ENCODE data around the gene GBX1.

GBX1 gene

GRCh38 chr7:151131224-151131591 is 36.3 kb downstream of the GBX1 start:
- H3K4me1 Mint-ChIP-seq = no peaks in the 10 kb centered on the region
- ATAC-seq = no peak
- peaks cover 61% of the 10 kb centered on the region for H3K36me3 Mint-ChIP-seq
- H3K4me3 Mint-ChIP-seq = no peak overlapping the region
- no peaks in the 10 kb centered on the region for H3K27me3 Mint-ChIP-seq
- no peaks in the 10 kb centered on the region for H3K9me3 Mint-ChIP-seq
- no peak overlapping the region for H3K27ac Mint-ChIP-seq

GRCh38 chr7:151130741-151131157 is 36.7 kb downstream of the GBX1 start:
- H3K27me3 Mint-ChIP-seq = no peaks in the 10 kb centered on the region
- no peak for ATAC-seq
- H3K9me3 Mint-ChIP-seq = no peaks in the 10 kb centered on the region
- H3K4me3 Mint-ChIP-seq = no peak overlapping the region
- no peak overlapping the region for H3K27ac Mint-ChIP-seq
- H3K4me1 Mint-ChIP-seq = no peaks in the 10 kb centered on the region
- peaks cover 60% of the 10 kb centered on the region for H3K36me3 Mint-ChIP-seq

- ATAC-seq = no peak
- Mint-ChIP-seq H3K4me3 (no peak overlapping the region), H3K36me3 (peaks cover 55% of the 10 kb centered on the region), H3K27me3 (no peaks in the 10 kb centered on the region), H3K4me1 (no peaks in the 10 kb centered on the region), H3K9me3 (no peaks in the 10 kb centered on the region), H3K27ac (no peak overlapping the region)
Observed at GRCh38 chr7:151129960-151130591, 37.4 kb downstream of the GBX1 start.

DNA sequence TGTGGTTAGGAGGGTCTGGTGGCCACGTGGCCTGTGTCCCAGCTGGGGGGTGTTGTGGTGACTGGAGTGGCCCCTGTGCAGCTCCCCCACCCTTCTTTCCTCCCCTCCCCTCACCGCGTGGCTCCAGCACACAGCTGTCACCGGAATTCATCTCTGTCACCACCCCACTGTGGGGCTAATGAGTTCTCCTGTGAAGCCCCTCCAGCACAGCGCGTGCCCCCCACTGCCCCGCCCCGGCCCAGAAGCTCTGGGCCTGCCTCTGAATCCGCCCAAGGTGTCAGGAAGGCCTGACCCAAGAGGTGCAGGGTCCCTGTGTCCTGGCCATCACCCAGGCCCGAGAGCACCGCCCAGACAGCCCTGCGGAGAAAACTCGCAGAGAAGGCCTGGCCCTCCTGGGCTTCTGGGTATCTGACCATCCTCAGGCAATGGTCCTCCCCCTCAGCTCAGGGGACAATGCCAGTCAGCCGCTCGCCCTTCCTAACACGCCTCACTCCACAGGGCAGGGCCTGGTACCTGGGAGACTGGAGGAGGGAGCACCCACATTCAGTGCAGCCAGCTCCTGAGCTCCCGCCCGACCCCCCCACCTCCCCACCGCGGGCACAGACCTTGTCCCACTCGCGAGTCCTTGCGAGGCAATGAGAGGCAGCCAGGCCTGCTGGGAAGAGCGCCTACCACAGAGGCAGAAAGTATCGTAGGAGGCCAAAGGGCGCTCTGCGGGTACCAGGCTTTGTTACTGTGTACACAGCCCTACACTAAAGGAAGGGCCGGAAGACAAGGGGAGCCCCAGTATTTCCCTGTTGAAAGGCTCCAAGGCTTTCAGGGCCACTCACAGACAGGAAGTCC is 38.2 kb downstream of the GBX1 start:
- Mint-ChIP-seq H3K4me3 (no peak overlapping the region), H3K4me1 (no peaks in the 10 kb centered on the region), H3K27me3 (no peaks in the 10 kb centered on the region), H3K36me3 (peaks cover 48% of the 10 kb centered on the region), H3K27ac (no peak overlapping the region), H3K9me3 (no peaks in the 10 kb centered on the region)
- ATAC-seq = no peak

DNA sequence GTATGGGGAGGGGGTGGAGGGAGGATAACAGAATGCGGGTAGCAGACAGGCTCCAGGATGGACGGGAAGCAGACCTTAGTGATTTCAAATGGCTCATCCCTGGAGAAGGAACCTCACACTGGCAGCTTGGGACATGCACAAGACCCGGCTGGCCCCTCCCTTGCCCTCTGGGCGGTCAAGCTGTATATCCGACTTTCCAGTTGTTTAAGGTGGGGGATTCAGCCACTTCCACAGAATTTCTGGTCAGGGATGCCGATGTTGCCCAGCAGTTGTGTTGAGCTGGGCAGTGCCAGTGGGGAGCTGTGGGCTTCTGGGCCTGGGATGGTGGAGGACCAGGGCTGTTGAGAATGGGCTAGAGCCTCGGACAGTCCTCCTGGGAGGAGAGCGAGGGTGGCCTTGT is 38.8 kb downstream of the GBX1 start:
- Mint-ChIP-seq H3K27me3 (no peaks in the 10 kb centered on the region), H3K9me3 (no peaks in the 10 kb centered on the region), H3K4me3 (no peak overlapping the region), H3K27ac (no peak overlapping the region), H3K36me3 (peaks cover 48% of the 10 kb centered on the region), H3K4me1 (peaks cover 6% of the 10 kb centered on the region)
- ATAC-seq = no peak

DNA sequence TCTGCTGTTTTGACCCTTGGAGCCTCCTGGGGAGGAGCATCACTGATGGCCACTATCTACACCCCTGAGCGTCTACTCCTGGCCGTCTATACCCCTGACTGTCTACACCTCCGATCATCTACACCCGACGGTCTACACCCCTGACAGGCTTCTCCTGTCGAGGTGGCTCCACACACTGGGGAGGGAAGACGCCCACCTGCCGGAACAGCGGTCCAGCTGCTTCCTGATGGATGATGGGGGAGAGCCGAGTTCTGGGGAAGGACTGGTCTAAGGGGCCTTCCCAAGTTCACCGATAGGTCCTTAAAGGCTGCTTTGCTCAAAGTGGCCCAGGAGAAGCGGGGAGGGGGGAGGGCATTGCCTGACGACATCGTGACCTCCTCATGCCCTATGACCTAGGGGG is 39.4 kb downstream of the GBX1 start:
- Mint-ChIP-seq H3K36me3 (peaks cover 50% of the 10 kb centered on the region), H3K4me1 (peaks cover 9% of the 10 kb centered on the region), H3K9me3 (no peaks in the 10 kb centered on the region), H3K27ac (no peak overlapping the region), H3K27me3 (no peaks in the 10 kb centered on the region), H3K4me3 (no peak overlapping the region)
- no peak for ATAC-seq

DNA sequence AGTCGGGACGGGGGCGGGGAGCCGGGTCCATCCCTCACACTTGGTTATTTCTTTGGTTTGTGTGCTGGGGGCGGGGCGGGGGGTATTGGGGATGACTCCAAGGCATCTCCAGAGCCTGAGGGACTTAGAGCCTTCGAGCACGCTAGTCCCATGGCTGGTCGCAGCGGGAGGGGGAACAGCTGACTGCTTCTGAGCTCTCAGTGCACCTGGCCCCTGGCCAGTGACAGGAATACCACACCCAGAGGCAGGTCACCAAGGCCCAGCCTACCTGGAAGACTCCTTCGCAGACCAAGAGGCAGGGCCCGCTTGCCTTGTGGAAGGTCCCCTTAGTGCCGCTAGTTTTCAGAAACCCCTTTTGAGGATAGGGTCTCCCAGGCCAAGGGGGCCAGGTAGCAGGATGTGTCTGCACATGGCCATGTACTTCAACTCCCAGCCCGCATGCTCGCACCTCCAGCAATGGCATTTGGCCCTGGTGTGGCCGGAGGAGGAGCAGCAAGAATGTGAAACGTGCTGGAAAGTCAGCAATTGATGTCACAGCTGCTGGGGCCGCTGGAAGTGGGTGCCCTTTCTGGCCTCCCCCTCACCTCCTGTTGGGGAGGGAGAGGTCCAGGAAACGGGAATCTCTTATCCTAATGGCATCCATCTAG is 40.9 kb downstream of the GBX1 start:
- no peaks in the 10 kb centered on the region for H3K9me3 Mint-ChIP-seq
- ATAC-seq = no peak
- H3K27ac Mint-ChIP-seq = no peak overlapping the region
- H3K4me3 Mint-ChIP-seq = no peak overlapping the region
- peaks cover 55% of the 10 kb centered on the region for H3K36me3 Mint-ChIP-seq
- H3K27me3 Mint-ChIP-seq = no peaks in the 10 kb centered on the region
- peaks cover 9% of the 10 kb centered on the region for H3K4me1 Mint-ChIP-seq

GRCh38 chr7:151125846-151126481 is 41.5 kb downstream of the GBX1 start:
- no peaks in the 10 kb centered on the region for H3K9me3 Mint-ChIP-seq
- ATAC-seq = no peak
- H3K4me1 Mint-ChIP-seq = peaks cover 9% of the 10 kb centered on the region
- peaks cover 55% of the 10 kb centered on the region for H3K36me3 Mint-ChIP-seq
- no peak overlapping the region for H3K27ac Mint-ChIP-seq
- H3K4me3 Mint-ChIP-seq = no peak overlapping the region
- no peaks in the 10 kb centered on the region for H3K27me3 Mint-ChIP-seq

- no peaks in the 10 kb centered on the region for H3K27me3 Mint-ChIP-seq
Observed at GRCh38 chr7:151125470-151125845, 42.0 kb downstream of the GBX1 start.

GRCh38 chr7:151124899-151125399 is 42.5 kb downstream of the GBX1 start:
- Mint-ChIP-seq H3K27me3 (no peaks in the 10 kb centered on the region), H3K27ac (no peak overlapping the region)

More at GRCh38 chr7:151125470-151125845, 42.0 kb downstream of the GBX1 start:
- no peak for ATAC-seq
- no peak overlapping the region for H3K27ac Mint-ChIP-seq
- H3K4me1 Mint-ChIP-seq = peaks cover 9% of the 10 kb centered on the region
- H3K9me3 Mint-ChIP-seq = no peaks in the 10 kb centered on the region
- peaks cover 55% of the 10 kb centered on the region for H3K36me3 Mint-ChIP-seq
- H3K4me3 Mint-ChIP-seq = no peak overlapping the region

DNA sequence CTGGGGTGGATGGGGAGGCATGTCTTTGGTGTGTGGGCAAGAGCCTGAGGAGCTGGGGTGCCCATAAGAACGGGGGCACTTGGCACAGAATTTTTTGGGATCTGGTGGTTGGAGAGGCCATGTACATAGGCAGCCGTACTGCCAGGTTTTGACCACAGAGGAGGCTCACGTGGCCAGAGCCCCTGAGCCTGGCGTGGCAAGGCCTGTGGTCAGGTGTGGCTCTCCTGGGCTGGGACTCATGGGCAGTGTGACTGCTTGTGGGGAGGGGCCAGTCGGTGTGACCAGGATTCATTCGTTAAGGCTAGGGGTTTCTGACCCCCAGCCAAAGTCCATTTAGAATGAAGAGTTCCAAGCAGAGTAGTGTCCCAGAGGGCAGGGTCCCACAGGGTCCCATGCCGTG is 43.0 kb downstream of the GBX1 start:
- Mint-ChIP-seq H3K27ac (no peak overlapping the region), H3K9me3 (no peaks in the 10 kb centered on the region), H3K4me1 (peaks cover 9% of the 10 kb centered on the region), H3K4me3 (no peak overlapping the region), H3K36me3 (peaks cover 55% of the 10 kb centered on the region), H3K27me3 (no peaks in the 10 kb centered on the region)
- ATAC-seq = no peak

More at GRCh38 chr7:151124899-151125399, 42.5 kb downstream of the GBX1 start:
- Mint-ChIP-seq H3K4me3 (no peak overlapping the region), H3K9me3 (no peaks in the 10 kb centered on the region), H3K36me3 (peaks cover 55% of the 10 kb centered on the region), H3K4me1 (peaks cover 9% of the 10 kb centered on the region)
- no peak for ATAC-seq

DNA sequence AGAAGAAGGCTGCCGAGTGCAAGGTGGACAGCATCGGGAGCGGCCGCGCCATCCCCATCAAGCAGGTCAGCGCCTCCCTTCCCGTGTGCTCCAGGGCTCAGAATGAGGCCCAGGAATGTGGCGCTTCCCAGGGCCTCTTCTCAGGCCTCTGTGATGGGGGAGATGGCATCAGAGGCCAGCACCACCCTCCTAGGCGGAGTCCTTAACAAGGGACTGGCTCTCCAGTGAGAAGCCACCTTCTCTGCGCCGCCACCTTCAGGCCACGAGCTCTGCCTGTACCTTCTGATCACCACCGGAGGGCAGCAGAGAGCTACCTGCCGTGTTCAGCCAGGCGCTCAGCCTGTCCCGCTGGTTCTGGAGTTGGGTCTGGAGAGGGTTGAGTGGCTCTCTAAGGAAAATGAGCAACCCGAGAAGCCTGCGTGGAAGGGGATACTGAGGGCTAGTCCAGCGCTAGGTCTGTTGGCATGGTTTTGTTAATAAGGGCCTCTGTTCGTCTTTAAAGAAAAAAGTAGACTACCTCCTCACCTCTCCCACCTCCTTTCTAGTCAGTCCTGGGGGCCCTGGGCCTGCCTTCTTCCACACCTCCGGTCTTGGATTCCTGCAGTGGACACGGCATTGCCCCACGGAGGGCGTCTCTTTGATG is 43.6 kb downstream of the GBX1 start:
- peaks cover 60% of the 10 kb centered on the region for H3K36me3 Mint-ChIP-seq

DNA sequence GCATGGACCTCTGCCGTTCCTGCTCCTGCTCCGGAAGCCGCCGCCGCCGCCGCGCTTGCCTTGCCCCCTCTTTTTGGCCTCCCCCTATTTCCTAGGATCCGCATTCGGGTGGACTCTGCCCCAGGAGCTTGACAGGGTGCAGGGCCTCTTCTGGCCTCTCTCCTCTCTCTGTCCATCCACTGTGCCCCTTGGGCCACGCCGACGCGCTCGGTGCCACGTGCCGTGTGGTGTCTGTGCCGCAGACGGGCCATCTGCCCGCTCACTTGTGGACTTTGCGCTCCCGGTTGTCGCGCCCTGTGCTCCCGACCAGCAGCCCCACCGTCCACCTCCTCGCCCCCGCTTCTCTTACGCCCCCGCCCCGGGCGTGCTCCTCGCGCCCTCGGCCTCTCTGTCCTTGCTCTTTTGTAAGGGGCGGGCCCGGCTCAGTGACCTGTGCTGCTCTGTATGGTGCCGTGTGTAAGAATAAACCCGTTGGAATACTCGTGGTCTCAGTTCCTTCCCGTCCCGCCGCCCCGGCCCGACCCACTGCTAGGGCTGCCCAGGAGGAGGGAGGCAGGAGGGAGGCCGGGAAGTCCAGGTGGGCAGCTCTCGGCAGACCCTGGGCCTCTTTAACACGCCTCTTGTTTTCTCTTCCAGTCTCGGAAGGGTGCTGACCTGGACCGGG is 44.2 kb downstream of the GBX1 start:
- H3K4me3 Mint-ChIP-seq = no peak overlapping the region
- peaks cover 9% of the 10 kb centered on the region for H3K4me1 Mint-ChIP-seq
- H3K27me3 Mint-ChIP-seq = no peaks in the 10 kb centered on the region
- no peak overlapping the region for H3K27ac Mint-ChIP-seq
- H3K9me3 Mint-ChIP-seq = no peaks in the 10 kb centered on the region
- peaks cover 60% of the 10 kb centered on the region for H3K36me3 Mint-ChIP-seq
- no peak for ATAC-seq

More for the DNA sequence above, 43.6 kb downstream of the GBX1 start:
- peak; percentile 76 for ATAC-seq
- Mint-ChIP-seq H3K4me3 (no peak overlapping the region), H3K27me3 (no peaks in the 10 kb centered on the region), H3K4me1 (peaks cover 9% of the 10 kb centered on the region), H3K27ac (no peak overlapping the region), H3K9me3 (no peaks in the 10 kb centered on the region)

DNA sequence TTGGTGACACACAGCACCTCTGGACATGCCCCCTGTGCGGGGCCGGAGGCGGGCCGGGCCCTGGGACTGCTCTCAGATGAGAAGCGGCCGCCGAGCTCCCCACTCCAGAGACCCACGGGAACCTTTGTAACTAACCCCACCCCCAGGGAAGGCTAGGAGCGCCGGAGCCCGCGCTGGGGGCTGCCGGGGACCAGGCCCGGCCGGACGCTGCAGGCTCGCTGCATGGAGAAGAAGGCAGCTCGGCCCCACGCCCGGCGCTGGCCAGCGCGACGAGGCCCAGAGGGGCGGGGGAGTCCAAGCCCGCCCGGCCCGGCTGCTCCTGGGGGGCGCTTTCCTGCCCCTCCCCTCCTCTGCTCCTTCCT is 44.7 kb downstream of the GBX1 start:
- Mint-ChIP-seq H3K36me3 (peaks cover 55% of the 10 kb centered on the region), H3K4me1 (peaks cover 9% of the 10 kb centered on the region), H3K27me3 (no peaks in the 10 kb centered on the region), H3K4me3 (no peak overlapping the region), H3K9me3 (no peaks in the 10 kb centered on the region), H3K27ac (no peak overlapping the region)
- ATAC-seq = no peak

Data from stimulated activated memory B cell treated with anti-CD40 and anti-IgM and Interleukin-4, amounts not matched to agents 10 μg/mL and 1 μg/mL and 100 μg/mL, for 72 hours (primary cell).